GM12874 (cell line): Measurements from ENCODE around the gene ENOX1.

Source experiments
- CTCF ChIP-seq: IDR thresholded peaks from 2 replicates; pipeline ENCODE4 v1.5.1; 2011; ENCODE audit warnings: low read depth, mild to moderate bottlenecking, control low read depth, low read length, moderate library complexity; ENCODE audit not compliant: insufficient read depth

ENOX1 gene

GRCh38 chr13:43426355-43426754 lies 360.4 kb downstream of the ENOX1 start:
- no peak for TF ChIP-seq CTCF

- no peak for TF ChIP-seq CTCF
Observed at GRCh38 chr13:43425234-43425633, 361.5 kb downstream of the ENOX1 start.

GRCh38 chr13:43424412-43424811 lies 362.4 kb downstream of the ENOX1 start:
- no peak for TF ChIP-seq CTCF

GRCh38 chr13:43422116-43422515 lies 364.7 kb downstream of the ENOX1 start:
- TF ChIP-seq CTCF = no peak

GRCh38 chr13:43414111-43414510 lies 372.7 kb downstream of the ENOX1 start:
- no peak for TF ChIP-seq CTCF

- no peak for TF ChIP-seq CTCF
Observed at GRCh38 chr13:43411741-43412140, 375.0 kb downstream of the ENOX1 start.

- TF ChIP-seq CTCF = no peak
Observed at GRCh38 chr13:43411211-43411610, 375.6 kb downstream of the ENOX1 start.

GRCh38 chr13:43408274-43408673 lies 378.5 kb downstream of the ENOX1 start:
- TF ChIP-seq CTCF = no peak
